MM.1S (cell line): ENCODE results near the gene GPR61.

Experiments used
- EZH2 ChIP-seq: fragments of 300-600 bp; sonication (generic); optimal IDR thresholded peaks from 2 replicates; pipeline ENCODE3; 2017; ENCODE audit warnings: low read depth, mild to moderate bottlenecking, antibody characterized with exemption, low read length, mixed read lengths
- EZH2phosphoT487 ChIP-seq: fragments of 300-600 bp; sonication (generic); IDR thresholded peaks from 2 replicates; pipeline ENCODE4 v1.6.1; 2018; ENCODE audit warnings: antibody characterized with exemption, low read length
- TF ChIP-seq, protein P1 (sequence below): fragments of 300-600 bp; sonication (generic); IDR thresholded peaks from 2 replicates; pipeline ENCODE4 v1.5.1; 2016; ENCODE audit warnings: antibody characterized with exemption, low read length, mixed read lengths

DNA sequence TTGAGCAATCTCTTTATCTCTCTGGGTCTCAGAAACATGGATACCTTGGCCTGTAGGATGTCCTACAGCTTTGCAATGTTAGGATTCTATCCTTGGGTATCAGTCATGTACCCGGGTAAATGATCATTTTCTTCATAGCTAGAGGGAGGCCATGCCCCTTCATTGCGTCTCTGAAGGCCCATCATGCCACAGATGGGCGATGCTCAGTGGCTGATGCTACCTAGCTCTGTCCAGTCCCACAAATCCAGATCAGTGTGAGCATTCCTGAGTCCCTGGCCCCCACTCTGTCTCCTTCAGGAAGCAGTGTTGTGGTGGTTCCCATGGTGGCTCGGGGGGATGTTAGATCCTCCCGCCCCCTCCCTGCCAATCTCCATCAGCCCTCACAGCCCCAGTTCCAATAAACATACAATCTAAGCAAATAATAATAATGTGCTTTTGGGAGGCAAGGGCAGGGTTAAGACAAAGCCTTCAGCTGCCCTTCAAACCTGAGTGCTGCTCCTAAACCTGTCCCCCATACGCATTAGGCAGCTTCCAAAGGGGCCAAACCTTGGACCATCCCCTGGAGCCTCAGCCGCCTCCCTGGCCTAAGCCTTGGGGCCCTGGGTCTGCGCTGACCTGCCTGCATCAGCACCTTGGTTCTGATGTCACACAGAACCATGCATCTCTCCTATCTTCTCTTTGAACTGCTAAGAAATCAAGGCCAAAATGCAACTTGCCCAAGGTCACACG is 681 bp upstream of the GPR61 start:
- TF ChIP-seq, protein P1, sequence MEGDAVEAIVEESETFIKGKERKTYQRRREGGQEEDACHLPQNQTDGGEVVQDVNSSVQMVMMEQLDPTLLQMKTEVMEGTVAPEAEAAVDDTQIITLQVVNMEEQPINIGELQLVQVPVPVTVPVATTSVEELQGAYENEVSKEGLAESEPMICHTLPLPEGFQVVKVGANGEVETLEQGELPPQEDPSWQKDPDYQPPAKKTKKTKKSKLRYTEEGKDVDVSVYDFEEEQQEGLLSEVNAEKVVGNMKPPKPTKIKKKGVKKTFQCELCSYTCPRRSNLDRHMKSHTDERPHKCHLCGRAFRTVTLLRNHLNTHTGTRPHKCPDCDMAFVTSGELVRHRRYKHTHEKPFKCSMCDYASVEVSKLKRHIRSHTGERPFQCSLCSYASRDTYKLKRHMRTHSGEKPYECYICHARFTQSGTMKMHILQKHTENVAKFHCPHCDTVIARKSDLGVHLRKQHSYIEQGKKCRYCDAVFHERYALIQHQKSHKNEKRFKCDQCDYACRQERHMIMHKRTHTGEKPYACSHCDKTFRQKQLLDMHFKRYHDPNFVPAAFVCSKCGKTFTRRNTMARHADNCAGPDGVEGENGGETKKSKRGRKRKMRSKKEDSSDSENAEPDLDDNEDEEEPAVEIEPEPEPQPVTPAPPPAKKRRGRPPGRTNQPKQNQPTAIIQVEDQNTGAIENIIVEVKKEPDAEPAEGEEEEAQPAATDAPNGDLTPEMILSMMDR = no peak
- TF ChIP-seq EZH2phosphoT487 (no peak), EZH2 (no peak)
